GM19455 (cell line): Measurements from ENCODE around the gene NRXN2.
"Not testable (repeated sequence)": the region's sequence is repeated elsewhere in the genome, so short reads cannot be mapped to it uniquely, and the experiment has no call there.

Source experiments
- ATAC-seq: cut with Tn5 transposase; IDR thresholded peaks from one replicate; pipeline ENCODE4 v1.9.1; 2021; ENCODE audit not compliant: unreplicated experiment

Gene NRXN2

GRCh38 chr11:64609436-64610047, 113.5 kb downstream of the NRXN2 start:
- no peak for ATAC-seq

DNA sequence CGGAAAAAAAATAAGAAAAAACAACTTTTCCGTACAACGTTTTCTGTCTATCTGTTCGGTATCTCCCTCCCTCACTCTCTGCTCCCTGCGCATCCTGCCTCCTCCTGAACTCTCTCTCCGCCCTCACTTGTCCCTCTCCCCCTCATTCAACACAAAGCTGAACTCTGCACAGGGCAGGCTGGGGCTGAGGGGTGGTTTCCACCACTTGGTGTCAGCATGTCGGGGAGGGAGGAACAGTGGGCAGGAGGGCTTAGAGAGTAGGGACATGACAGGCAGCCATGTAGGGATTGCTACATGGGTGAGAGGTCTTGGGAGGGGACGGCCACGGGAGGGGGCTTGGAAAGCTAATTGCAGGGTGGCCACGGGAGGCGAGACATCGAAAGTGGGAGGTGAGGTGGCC, 114.4 kb downstream of the NRXN2 start:
- no peak for ATAC-seq

- no peak for ATAC-seq
Measured at GRCh38 chr11:64608046-64608445, 115.0 kb downstream of the NRXN2 start.

DNA sequence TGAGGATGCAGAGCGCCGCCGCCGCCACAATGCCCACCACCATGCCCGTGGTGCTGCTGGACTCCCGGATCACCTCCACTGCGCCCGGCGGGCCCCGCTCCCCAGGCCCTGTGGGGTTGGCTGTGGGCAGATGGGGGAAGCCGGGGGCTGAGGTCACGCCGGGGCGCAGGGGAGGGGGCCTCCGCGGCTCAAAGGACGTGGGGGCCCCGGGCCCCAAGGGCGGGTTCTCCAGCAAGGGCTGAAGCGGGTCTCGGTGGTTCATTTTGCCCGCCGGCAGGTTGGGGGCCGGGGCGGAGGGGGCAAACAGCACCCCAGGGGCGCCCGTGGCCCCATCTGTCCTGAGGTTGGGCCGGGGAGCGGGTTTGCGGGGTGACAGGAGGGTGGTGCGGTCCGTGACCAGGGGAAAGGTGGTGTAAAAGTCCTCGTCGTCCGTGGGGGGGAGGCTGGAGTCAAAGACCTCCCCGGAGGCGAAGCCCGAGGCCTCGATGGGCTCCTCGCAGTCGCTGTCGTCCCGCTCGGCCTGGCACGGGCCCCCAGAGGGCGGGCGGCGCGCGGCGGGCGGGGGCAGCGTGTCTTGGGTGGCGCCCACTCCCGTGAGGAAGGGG, 115.5 kb downstream of the NRXN2 start:
- no peak for ATAC-seq

DNA sequence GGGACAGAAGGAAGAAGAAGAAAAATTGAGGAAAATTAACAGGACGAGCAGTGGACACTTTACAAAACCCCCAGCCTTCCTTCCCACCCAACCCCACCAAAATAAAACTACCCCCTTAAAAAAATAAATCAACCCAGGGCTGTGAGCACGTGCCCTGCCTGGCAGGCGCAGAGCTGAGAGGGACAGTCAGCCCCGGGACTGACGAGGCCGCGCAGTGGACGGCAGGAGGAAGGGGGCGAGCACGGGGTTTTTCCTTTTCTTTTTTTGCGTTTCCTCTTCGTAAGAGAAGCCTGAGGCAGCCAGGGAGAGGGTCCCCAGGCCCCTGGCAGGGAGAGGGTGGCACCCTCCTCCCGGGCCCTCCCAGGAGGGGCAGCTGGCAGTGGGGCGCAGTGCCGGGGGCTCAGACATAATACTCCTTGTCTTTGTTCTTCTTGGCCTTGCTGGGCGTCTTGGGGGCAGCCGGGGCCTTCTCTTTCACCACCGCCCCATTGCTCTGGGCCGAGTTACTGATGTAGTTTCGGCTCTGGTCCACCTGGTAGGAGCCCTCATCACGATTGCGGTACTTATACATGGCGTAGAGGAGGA, 116.1 kb downstream of the NRXN2 start:
- no peak for ATAC-seq

- ATAC-seq: no peak
Measured at GRCh38 chr11:64605656-64606585, 117.1 kb downstream of the NRXN2 start.

- ATAC-seq: no peak
Measured at GRCh38 chr11:64605244-64605560, 117.8 kb downstream of the NRXN2 start.

- no peak for ATAC-seq
Measured at GRCh38 chr11:64604458-64605243, 118.3 kb downstream of the NRXN2 start.

GRCh38 chr11:64603411-64604110, 119.4 kb downstream of the NRXN2 start:
- ATAC-seq: no peak

GRCh38 chr11:64602466-64603070, 120.4 kb downstream of the NRXN2 start:
- ATAC-seq: no peak

DNA sequence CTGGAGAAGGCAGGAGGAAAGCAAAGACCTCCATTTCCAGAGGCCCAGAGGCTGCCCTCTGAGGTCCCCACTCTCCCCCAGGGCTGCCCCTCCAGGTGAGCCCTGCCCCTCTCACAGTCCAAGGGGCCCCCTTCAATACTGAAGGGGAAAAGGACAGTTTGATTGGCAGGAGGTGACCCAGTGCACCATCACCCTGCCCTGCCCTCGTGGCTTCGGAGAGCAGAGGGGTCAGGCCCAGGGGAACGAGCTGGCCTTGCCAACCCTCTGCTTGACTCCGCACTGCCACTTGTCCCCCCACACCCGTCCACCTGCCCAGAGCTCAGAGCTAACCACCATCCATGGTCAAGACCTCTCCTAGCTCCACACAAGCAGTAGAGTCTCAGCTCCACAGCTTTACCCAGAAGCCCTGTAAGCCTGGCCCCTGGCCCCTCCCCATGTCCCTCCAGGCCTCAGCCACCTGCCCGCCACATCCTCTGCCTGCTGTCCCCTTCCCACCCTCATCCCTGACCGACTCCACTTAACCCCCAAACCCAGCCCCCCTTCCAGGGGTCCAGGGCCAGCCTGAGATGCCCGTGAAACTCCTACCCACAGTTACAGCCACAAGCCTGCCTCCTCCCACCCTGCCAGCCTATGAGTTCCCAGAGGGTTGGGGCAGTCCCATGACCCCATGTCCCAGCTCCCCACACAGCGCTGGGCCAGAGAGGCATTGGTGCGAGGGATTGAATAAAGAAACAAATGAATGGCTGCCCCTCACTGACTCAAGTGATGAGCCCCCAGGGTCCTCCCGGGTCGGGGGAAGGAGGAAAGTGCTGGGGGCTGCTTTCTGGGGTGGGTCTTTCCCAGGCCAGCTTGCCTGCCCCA, 121.2 kb downstream of the NRXN2 start:
- ATAC-seq: no peak

- ATAC-seq: no peak
Measured at GRCh38 chr11:64600281-64600992, 122.6 kb downstream of the NRXN2 start.

GRCh38 chr11:64599698-64600211, 123.2 kb downstream of the NRXN2 start:
- no peak for ATAC-seq

DNA sequence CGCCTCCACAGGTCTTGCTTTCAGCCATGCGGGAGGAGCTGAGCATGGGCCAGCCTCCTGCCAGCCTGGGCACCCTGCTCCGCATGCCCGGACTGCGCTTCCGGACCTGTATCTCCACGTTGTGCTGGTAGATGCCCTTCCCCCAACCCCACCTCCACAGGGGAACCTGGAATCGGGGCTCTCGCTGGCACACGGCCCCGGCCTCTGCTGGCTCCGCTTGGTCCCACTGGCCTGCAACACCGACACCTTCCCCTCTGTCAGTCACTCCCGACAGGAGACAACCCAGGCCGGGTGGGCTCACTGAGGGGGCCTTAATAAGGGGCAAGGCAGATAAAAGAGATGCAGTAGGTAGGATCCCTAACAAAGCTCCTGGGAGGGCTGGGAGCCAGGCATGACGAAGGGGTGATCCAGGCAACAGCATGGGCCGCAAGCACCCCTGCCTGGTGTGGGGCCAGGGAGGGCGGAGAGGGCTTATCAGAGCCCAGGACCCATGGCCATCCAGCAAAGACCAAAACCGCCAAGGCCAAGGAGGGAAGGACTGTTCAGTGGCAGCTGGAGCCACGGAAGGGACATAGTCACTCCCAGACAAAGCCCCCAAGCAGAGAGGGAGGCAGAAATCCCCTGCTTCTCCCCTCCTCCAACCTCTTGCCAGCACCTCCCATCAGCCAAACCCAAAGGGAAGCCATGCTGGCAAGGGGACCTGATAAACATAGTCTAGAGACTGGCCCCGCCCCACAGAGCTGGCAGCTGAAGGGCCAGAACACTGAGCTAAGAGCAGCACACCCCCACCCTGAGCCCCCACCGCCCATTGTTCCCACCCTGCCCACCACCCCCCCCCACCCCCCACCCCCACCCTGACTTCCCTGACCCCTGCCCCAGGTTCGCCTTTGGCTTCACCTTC, 124.0 kb downstream of the NRXN2 start:
- no peak for ATAC-seq

DNA sequence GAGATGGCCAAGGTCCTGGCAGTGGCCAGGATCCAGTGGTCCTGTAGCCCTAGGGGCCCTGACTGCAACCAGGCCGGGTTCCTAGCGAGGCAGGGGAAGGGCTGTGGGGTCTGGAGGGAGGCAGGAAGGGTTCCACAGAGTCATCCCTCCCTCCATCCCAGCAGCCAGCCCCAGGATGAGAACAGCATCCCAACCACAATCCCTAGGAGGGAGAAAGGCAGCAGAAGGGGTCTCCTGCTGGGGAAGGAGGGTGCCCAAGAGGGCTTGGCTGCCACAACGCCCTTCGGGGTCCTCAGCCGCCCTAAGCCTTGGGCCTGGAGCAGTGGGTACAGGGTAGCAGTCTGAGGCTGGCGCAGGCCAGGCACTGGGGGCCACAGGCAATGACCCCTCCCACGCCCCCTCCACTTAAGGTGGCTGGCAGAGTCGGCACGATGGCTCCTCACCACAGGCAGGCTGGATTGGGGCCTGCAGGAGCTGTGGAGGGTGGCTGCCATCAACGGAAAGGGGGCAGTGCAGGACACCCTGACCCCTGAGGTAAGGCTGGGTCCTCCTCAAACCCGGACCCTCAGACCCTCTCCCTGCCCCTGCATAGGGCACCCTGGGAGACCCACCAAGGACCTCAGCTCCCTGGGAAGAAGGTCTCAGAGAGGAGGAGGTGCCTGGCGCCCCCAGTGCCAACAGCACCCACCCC, 124.7 kb downstream of the NRXN2 start:
- ATAC-seq: no peak

DNA sequence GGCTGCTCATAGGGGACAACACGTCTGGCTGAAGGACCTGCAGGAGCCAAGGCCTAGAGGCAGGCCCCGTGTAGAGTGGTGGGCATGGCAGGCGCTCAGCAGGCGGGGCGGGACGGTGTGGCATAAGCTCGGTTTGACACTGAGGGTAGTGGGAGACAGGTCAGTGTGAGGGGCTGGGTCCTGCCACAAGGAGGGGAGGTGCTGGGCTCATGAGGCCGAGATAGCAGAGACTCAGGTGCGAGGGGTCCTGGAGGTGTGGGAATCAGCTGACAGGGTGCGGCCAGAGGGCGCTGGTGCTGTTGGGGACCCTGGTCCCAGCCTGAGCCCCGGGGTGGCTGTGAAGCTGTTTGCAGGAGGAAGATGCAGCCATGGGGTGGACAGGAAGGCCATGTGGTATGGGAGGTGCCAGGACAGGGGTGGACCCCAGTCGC, 125.3 kb downstream of the NRXN2 start:
- ATAC-seq: no peak

DNA sequence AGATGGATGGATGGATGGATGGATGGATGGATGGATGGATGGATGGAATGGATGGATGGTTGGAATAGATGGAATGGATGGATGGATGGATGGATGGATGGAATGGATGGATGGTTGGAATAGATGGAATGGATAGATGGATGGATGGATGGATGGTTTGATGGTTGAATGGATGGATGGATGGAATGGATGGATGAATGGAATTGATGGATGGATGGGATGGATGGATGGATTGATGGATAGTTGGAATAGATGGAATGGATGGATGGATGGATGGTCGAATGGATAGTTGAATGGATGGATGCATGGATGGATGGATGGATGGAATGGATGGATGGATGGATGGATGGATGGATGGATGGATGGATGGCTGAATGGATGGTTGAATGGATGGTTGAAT, 127.1 kb downstream of the NRXN2 start:
- not testable (repeated sequence) for ATAC-seq
